Sigmoid colon (tissue), 4 donors: Measurements from ENCODE around the gene ENTPD2.

Source experiments
- CTCF ChIP-seq, 4 experiments: fragments of 450-650 bp in 3 of 4; fragments of 200-600 bp in 1 of 4; IDR thresholded peaks; one replicate each; pipeline ENCODE4 v1.5.1; 2016 to 2019; ENCODE audit warnings: antibody characterized with exemption in 4 of 4, mild to moderate bottlenecking in 3 of 4, moderate library complexity in 2 of 4
- EP300 ChIP-seq, 4 donors: sonication (generic); formaldehyde crosslinking; IDR thresholded peaks; one replicate each; pipeline ENCODE4 v1.6.1; 2017; ENCODE audit warnings: antibody characterized with exemption in 4 of 4
- POLR2A ChIP-seq, 2 donors: fragments of 450-650 bp; IDR thresholded peaks; one replicate each; pipeline ENCODE4 v1.6.1; 2016; ENCODE audit warnings: antibody characterized with exemption in 2 of 2, mild to moderate bottlenecking in 2 of 2, moderate library complexity in 2 of 2
- POLR2AphosphoS5 ChIP-seq, 4 donors: sonication (generic); formaldehyde crosslinking; IDR thresholded peaks; one replicate each; pipeline ENCODE4 v1.6.1; 2017; ENCODE audit warnings: antibody characterized with exemption in 4 of 4

- TF ChIP-seq CTCF (IDR thresholded peaks at IDR 0.05) (no peak), EP300 (IDR thresholded peaks at IDR 0.05) (no peak), POLR2AphosphoS5 (IDR thresholded peaks at IDR 0.05) (no peak), POLR2A (IDR thresholded peaks at IDR 0.05) (no peak)
These were observed 38.9 kb downstream of the ENTPD2 start for GRCh38 chr9:137014776-137015539.
